ENCODE measurements around the gene NAALADL1.
"Not testable (repeated sequence)": the region's sequence is repeated elsewhere in the genome, so short reads cannot be mapped to it uniquely, and the experiment has no call there.

Gene NAALADL1

GRCh38 chr11:65027213-65028067 lies 30.9 kb downstream of the NAALADL1 start, which contains the start of gene SNX15:
Gene SNX15 (plus strand): TSS chr11:65027439. CDS start chr11:65027538, 99 bp downstream.
- peak; percentile 93 for DNase-seq
- in situ Hi-C loops (cut with HindIII; ENCODE audit: low pct_ligation_motif_present, low pct_unique_long_range_greater_than_20kb, low sequenced_read_pairs): no loop called here

- in situ Hi-C loops (cut with HindIII; ENCODE audit: low pct_ligation_motif_present, low pct_unique_long_range_greater_than_20kb, low sequenced_read_pairs): no loop called here
Observed at GRCh38 chr11:65026810-65027209, 31.5 kb downstream of the NAALADL1 start.

GRCh38 chr11:65023502-65023901 lies 34.9 kb downstream of the NAALADL1 start:
- DNase-seq; in situ Hi-C loops (cut with HindIII; ENCODE audit: low pct_ligation_motif_present, low pct_unique_long_range_greater_than_20kb, low sequenced_read_pairs): not testable (repeated sequence)

More at GRCh38 chr11:65026810-65027209, 31.5 kb downstream of the NAALADL1 start:
- DNase-seq: no peak

- no peak for DNase-seq
- in situ Hi-C loops (cut with HindIII; ENCODE audit: low pct_ligation_motif_present, low pct_unique_long_range_greater_than_20kb, low sequenced_read_pairs): no loop called here
Observed at GRCh38 chr11:65021509-65021908, 36.8 kb downstream of the NAALADL1 start.

- DNase-seq: no peak
- in situ Hi-C loops (cut with HindIII; ENCODE audit: low pct_ligation_motif_present, low pct_unique_long_range_greater_than_20kb, low sequenced_read_pairs): no loop called here
Observed at GRCh38 chr11:65021003-65021402, 37.4 kb downstream of the NAALADL1 start.

- no peak for DNase-seq
- in situ Hi-C loops (cut with HindIII; ENCODE audit: low pct_ligation_motif_present, low pct_unique_long_range_greater_than_20kb, low sequenced_read_pairs): no loop called here
Observed at GRCh38 chr11:65019824-65020223, 38.5 kb downstream of the NAALADL1 start.

DNA sequence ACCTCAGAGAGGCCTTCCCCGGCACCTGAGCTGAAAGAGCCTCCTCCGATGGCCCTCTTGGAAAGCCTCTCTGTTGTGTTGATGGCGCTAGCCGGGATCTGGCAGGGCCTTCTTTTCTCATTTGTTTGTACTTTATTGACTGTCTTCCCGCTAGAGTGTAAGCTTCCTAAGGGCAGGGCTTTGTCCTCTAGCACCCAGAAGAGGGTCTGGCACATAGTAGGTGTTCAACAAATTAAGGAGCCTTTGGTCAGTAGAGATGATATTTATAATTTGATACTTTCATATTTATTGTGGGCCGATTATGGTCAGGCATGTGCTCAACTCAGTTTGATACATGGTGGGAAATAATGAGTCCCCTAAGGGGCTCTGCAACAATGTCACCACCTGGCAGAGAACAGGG lies 40.4 kb downstream of the NAALADL1 start:
- in situ Hi-C loops (cut with HindIII; ENCODE audit: low pct_ligation_motif_present, low pct_unique_long_range_greater_than_20kb, low sequenced_read_pairs): no loop called here

GRCh38 chr11:65016705-65017104 lies 41.6 kb downstream of the NAALADL1 start:
- DNase-seq: no peak
- in situ Hi-C loops (cut with HindIII; ENCODE audit: low pct_ligation_motif_present, low pct_unique_long_range_greater_than_20kb, low sequenced_read_pairs): no loop called here

More for the DNA sequence above, 40.4 kb downstream of the NAALADL1 start:
- DNase-seq: no peak

- in situ Hi-C loops (cut with HindIII; ENCODE audit: low pct_ligation_motif_present, low pct_unique_long_range_greater_than_20kb, low sequenced_read_pairs): no loop called here
- DNase-seq: no peak
Observed at GRCh38 chr11:65014726-65015227, 43.6 kb downstream of the NAALADL1 start.

DNA sequence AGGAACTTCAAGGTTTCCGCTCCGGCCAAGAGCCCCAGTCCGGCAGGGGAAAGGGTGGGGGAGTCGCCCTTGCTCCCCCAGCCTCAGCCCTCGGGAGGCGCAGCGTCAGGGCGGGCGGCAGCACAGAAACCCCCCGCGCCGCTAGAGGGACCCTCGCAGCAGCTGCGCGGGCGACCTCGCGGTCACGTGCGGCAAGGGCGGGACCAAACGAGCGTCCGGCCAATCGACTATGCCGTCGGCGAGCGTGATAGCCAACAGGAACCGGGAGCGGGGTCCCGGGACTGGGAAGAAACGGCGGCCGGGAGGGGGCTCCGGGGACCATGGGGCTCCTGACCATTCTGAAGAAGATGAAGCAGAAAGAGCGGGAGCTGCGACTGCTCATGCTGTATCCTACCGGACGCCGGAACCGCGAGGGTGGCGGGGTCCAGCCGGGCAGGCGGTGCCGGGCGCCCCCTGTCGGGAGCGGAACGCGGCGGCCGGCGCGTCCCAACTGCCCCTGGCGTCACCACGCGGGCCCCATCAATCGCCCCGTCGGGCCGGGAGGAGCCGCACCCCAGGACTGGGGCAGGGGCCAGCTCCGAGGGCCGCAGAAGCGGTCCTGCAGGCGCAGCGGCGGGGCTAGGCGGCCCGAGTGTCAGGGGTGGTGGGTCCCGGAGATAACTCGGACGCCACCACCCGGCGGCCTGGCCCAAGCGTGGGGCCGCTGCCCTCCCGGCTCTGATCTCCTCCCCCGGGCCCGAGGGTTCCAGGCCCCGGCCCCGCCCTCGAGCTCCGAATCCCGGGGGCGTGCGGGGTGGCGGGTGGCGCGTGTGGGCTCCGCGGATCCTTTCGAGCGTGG lies 44.2 kb downstream of the NAALADL1 start, which contains the start of gene ARL2:
Gene ARL2 (plus strand): TSS at position 273 of the 838 bp plus-strand sequence. CDS start 48 bp downstream, at position 321.
- in situ Hi-C loops (cut with HindIII; ENCODE audit: low pct_ligation_motif_present, low pct_unique_long_range_greater_than_20kb, low sequenced_read_pairs): no loop called here
- peak; percentile 81 for DNase-seq

DNA sequence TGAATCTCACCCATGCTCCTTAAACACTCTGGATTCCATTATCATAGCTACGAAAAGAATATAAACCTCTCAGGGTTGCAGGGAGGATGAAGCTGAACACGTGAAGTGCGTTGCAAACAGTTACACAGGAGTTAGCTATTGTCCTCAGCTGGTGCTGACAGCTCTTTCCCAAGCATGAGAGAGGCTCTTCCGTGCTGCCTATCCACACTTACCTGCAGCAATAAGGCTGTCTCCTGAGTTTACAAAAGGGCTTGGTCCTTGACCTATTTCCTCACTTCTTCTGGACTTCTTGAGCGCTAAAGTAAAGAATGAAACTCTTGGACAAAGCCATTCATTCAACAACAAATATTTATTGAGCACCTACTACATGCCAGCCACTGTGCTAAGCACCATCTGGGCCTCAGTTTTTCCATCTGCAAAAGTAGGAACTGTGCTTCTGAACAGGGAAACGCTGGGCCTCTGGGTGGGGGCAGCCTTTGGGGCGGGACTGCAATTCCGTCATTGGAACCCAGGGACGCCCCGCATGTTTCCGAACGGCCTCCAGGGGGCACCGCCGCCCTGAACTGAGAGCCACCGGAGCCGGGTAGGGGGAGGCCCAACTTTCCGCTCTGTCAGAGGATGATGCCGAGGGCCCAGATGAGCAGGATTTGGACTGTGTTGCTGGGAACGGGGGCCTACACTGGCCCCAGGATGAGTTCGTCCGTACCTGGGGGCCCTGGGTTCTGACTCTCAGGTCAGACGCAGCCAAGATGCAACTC lies 45.0 kb downstream of the NAALADL1 start:
- in situ Hi-C loops (cut with HindIII; ENCODE audit: low pct_ligation_motif_present, low pct_unique_long_range_greater_than_20kb, low sequenced_read_pairs): no loop called here

GRCh38 chr11:65008873-65009272 lies 49.5 kb downstream of the NAALADL1 start:
- DNase-seq: no peak
- in situ Hi-C loops (cut with HindIII; ENCODE audit: low pct_ligation_motif_present, low pct_unique_long_range_greater_than_20kb, low sequenced_read_pairs): no loop called here

More for the DNA sequence above, 45.0 kb downstream of the NAALADL1 start:
- DNase-seq: peak; percentile 80

DNA sequence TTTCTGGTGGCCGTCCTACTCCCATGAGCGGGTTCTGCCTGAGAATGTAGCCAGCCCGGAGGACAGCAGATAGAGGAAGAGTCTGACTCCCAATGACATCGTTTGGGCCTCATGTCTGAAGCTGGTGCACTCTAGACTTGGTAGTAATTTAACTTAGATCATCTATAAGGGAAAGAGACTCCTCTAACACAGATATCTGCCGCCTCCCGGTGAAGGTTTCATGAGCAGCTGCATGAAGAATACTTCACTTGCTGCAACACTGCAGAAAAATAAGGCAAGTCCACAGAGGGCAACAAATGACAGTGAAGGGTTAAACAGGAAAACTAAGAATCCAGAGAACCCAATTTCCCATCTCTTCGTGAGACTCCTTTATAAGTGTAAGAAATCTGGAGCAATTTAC lies 50.3 kb downstream of the NAALADL1 start:
- in situ Hi-C loops (cut with HindIII; ENCODE audit: low pct_ligation_motif_present, low pct_unique_long_range_greater_than_20kb, low sequenced_read_pairs): no loop called here
- DNase-seq: no peak

DNA sequence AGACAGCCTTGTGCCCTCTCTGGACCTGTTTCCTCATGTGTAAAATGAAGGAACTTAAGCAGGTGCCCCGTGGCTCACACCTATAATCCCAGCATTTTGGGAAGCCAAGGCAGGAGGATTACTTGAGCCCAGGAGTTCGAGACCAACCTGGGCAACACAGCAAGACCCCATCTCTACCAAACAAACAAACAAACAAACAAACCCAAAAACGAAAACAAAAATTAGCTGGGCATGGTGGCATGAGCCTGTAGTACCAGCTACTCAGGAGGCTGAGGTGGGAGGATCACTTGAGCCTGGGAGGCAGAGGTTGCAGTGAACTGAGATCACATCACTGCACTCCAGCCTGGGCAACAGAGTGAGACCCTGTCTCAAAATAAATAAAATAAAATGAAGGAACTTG lies 54.4 kb downstream of the NAALADL1 start:
- in situ Hi-C loops (cut with HindIII; ENCODE audit: low pct_ligation_motif_present, low pct_unique_long_range_greater_than_20kb, low sequenced_read_pairs); DNase-seq: not testable (repeated sequence)

GRCh38 chr11:65003282-65003681 lies 55.1 kb downstream of the NAALADL1 start:
- no peak for DNase-seq
- in situ Hi-C loops (cut with HindIII; ENCODE audit: low pct_ligation_motif_present, low pct_unique_long_range_greater_than_20kb, low sequenced_read_pairs): no loop called here

DNA sequence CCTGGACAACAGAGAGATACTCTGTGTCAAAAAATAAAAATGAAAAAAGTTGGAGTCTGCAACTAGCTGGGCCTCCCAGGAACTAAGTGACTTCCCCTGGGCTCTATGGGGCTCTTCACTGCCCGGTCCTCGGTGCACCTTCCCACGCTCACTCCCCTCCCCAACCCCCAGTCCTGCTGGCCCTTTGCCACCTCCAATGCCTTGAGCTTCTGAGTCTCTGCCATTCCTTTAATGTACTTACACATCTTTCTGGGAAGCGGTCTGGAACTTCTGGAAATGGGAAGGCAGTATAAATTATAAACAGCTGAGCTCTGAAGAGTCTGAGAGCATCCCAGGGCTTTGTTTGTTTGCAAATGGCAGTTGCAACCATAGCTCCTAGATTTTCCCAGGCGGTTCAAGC lies 55.6 kb downstream of the NAALADL1 start:
- in situ Hi-C loops (cut with HindIII; ENCODE audit: low pct_ligation_motif_present, low pct_unique_long_range_greater_than_20kb, low sequenced_read_pairs): no loop called here
- DNase-seq: no peak

GRCh38 chr11:64999478-64999877 lies 58.9 kb downstream of the NAALADL1 start:
- no peak for DNase-seq
- in situ Hi-C loops (cut with HindIII; ENCODE audit: low pct_ligation_motif_present, low pct_unique_long_range_greater_than_20kb, low sequenced_read_pairs): no loop called here

DNA sequence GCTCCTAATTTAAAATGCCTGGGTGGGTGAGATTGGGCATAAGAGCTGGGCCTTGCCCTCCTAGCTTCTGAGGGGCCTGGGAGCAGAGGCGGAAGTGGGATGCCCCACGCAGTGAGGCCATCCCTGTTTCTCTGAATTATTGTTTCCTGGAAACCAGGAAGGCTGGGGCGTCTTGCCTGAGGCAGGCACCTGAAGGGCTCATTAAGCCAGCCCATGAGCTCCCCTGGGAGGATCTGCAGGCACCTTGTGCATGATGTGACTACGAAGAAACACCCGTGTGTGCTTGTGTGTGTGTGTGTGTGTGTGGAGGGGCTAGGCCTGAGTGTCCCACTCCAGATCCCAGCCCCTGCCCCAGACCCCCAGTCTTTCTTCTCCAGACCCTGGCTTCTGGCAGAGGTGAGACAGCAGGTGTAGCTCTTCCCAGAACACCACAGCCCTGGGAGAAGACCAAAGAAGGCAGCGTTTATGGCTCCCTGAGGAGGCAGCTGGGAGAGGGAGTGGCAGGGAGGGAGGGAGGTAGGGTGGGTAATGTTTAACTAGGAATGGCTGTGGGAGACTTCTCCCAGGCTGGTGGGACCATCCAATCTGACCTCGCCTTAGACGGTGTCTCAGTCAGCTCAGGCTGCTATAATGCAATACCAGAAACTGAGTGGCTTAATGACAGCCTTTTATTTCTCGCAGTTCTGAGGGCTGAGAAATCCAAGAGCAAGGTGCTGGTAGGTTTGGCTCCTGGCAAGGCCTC lies 59.5 kb downstream of the NAALADL1 start:
- peak; percentile 42 for DNase-seq
- in situ Hi-C loops (cut with HindIII; ENCODE audit: low pct_ligation_motif_present, low pct_unique_long_range_greater_than_20kb, low sequenced_read_pairs): no loop called here

Data from ACHN (cell line).